Bone marrow (tissue), 2 donors: ENCODE data around the gene ADAM29.
"Not testable (repeated sequence)": the region's sequence is repeated elsewhere in the genome, so short reads cannot be mapped to it uniquely, and the experiment has no call there.

Experiments used
- DNase-seq, 2 donors: peaks; one replicate each; lab custom pipeline; 2025; lab: John Stamatoyannopoulos, UW

The ADAM29 gene

DNA sequence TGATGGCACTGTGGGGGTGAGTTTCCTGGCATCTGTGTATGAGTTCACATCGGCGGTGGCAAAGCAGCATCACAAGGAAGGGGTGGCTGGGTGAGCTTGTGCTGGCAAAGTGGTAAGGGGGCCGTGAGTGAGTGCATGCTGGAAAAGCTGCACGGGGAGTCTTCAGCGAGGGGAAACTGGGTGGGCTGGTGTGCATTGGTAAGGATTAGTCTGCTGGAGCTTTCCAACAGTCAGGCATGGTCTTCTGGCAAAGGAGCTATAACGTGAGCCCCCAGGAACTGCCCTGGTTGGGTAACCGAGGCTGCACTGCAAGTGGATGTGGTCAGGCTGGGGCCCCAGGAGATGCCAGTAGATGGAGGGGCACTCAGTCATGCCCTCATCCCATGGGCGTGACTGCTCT is 30.7 kb downstream of the ADAM29 start:
- DNase-seq = no peak

- DNase-seq = no peak
These were observed 54.8 kb downstream of the ADAM29 start for GRCh38 chr4:174972911-174973310.

GRCh38 chr4:174973336-174973735 is 55.2 kb downstream of the ADAM29 start:
- DNase-seq = no peak

GRCh38 chr4:174983128-174983750 is 65.1 kb downstream of the ADAM29 start:
- DNase-seq = no peak

GRCh38 chr4:174983870-174984269 is 65.7 kb downstream of the ADAM29 start:
- not testable (repeated sequence) for DNase-seq

GRCh38 chr4:174989791-174990190 is 71.6 kb downstream of the ADAM29 start:
- no peak for DNase-seq

- DNase-seq = no peak
These were observed 75.8 kb downstream of the ADAM29 start for GRCh38 chr4:174993916-174994315.

DNA sequence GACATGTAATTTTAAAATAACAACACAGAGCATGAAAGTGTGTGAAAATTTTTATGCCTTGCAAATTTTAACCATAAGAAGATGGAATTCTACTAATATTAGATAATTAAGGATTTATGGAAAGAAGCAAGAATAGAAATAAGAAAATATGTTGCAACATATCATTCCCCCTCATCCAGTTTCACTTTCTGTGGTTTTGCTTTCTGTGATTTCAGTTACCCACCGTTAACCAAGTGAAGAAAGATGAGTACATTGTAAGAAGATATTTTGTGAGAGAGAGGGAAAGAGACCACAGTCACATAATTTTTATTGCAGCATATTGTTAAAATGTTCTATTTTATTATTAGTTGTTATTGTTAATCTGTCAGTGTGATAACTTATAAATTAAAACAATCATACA is 77.9 kb downstream of the ADAM29 start:
- DNase-seq = no peak

GRCh38 chr4:174999407-174999806 is 81.2 kb downstream of the ADAM29 start:
- DNase-seq = no peak

DNA sequence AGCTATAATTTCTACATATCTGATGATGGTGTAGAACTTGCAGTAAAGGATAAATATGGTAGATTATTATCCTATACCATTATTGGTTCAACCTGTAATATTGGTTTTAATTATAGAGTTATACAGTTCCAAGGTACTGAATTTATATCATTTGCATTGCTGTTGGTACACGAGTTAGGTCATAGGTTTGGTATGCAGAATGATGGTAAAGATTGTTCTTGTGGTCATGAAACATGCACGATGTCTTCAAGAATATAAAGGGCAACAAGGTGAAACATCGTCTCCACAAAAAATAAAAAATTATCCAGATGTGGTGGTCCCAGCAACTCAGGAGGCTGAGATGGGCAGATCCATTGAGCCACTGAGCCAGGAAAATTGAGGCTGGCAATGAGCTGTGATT is 99.6 kb downstream of the ADAM29 start:
- no peak for DNase-seq

DNA sequence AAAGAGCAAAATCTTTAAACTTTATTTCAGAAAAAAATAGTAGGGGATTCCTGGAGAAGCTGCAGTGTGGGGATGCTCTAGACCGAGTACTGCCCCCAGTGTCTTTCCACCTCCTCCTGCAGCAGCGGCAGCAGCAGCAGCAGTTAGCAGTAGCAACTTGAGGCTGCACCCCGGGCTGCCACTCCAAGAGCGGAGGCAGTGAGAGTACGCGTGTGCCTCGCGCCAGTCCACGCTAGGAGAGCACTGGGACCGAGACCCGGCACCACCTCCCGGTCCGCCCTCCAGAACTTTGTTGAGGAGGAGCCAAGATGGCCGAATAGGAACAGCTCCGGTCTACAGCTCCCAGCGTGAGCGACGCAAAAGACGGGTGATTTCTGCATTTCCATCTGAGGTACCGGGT is 101.3 kb downstream of the ADAM29 start:
- DNase-seq = not testable (repeated sequence)
